ENCODE data around the gene SLAIN2.
"Not testable (repeated sequence)": the region's sequence is repeated elsewhere in the genome, so short reads cannot be mapped to it uniquely, and the experiment has no call there.

Gene SLAIN2

GRCh38 chr4:48340965-48341775 lies at the start of gene SLAIN2:
Gene SLAIN2 (plus strand): TSS chr4:48341529. CDS start chr4:48341740, 211 bp downstream.
- DNase-seq (ENCODE audit: low read depth in 3 of 3): peak; percentile 92 to 98 (median 97)

GRCh38 chr4:48292218-48292790 lies 49.0 kb upstream of the SLAIN2 start:
- DNase-seq (ENCODE audit: low read depth in 3 of 3): not testable (repeated sequence)

- no peak for DNase-seq (ENCODE audit: low read depth in 3 of 3)
Observed at GRCh38 chr4:48295116-48295515, 46.2 kb upstream of the SLAIN2 start.

GRCh38 chr4:48296365-48296764 lies 45.0 kb upstream of the SLAIN2 start:
- no peak for DNase-seq (ENCODE audit: low read depth in 3 of 3)

- DNase-seq (ENCODE audit: low read depth in 3 of 3): no peak
Observed at GRCh38 chr4:48297256-48297846, 44.0 kb upstream of the SLAIN2 start.

GRCh38 chr4:48299560-48299959 lies 41.8 kb upstream of the SLAIN2 start:
- no peak for DNase-seq (ENCODE audit: low read depth in 3 of 3)

- DNase-seq (ENCODE audit: low read depth in 3 of 3): no peak
Observed at GRCh38 chr4:48300004-48300403, 41.3 kb upstream of the SLAIN2 start.

GRCh38 chr4:48305508-48305907 lies 35.8 kb upstream of the SLAIN2 start:
- no peak for DNase-seq (ENCODE audit: low read depth in 3 of 3)

GRCh38 chr4:48307528-48307927 lies 33.8 kb upstream of the SLAIN2 start:
- DNase-seq (ENCODE audit: low read depth in 3 of 3): no peak

GRCh38 chr4:48308901-48309300 lies 32.4 kb upstream of the SLAIN2 start:
- no peak for DNase-seq (ENCODE audit: low read depth in 3 of 3)

GRCh38 chr4:48311896-48312295 lies 29.4 kb upstream of the SLAIN2 start:
- no peak for DNase-seq (ENCODE audit: low read depth in 3 of 3)

GRCh38 chr4:48314746-48315145 lies 26.6 kb upstream of the SLAIN2 start:
- DNase-seq (ENCODE audit: low read depth in 3 of 3): not testable (repeated sequence)

- DNase-seq (ENCODE audit: low read depth in 3 of 3): peak in 1 of 3 experiments; percentile 0
Observed at GRCh38 chr4:48315728-48316630, 25.4 kb upstream of the SLAIN2 start.

- no peak for DNase-seq (ENCODE audit: low read depth in 3 of 3)
Observed at GRCh38 chr4:48321312-48321711, 20.0 kb upstream of the SLAIN2 start.

- no peak for DNase-seq (ENCODE audit: low read depth in 3 of 3)
Observed at GRCh38 chr4:48322063-48322462, 19.3 kb upstream of the SLAIN2 start.

GRCh38 chr4:48324281-48324680 lies 17.0 kb upstream of the SLAIN2 start:
- DNase-seq (ENCODE audit: low read depth in 3 of 3): no peak

- DNase-seq (ENCODE audit: low read depth in 3 of 3): no peak
Observed at GRCh38 chr4:48329193-48329592, 12.1 kb upstream of the SLAIN2 start.

- no peak for DNase-seq (ENCODE audit: low read depth in 3 of 3)
Observed at GRCh38 chr4:48329976-48330375, 11.4 kb upstream of the SLAIN2 start.

GRCh38 chr4:48331577-48332330 lies 9.6 kb upstream of the SLAIN2 start:
- DNase-seq (ENCODE audit: low read depth in 3 of 3): no peak

GRCh38 chr4:48332661-48333060 lies 8.7 kb upstream of the SLAIN2 start:
- DNase-seq (ENCODE audit: low read depth in 3 of 3): no peak

- DNase-seq (ENCODE audit: low read depth in 3 of 3): no peak
Observed at GRCh38 chr4:48333587-48333986, 7.7 kb upstream of the SLAIN2 start.
